HepG2 (cell line): ENCODE results near the gene SRRM1. TPM values are rescaled to one million over a fixed set of nuclear protein-coding genes. Genes with fewer than 3 reads are reported as not detected.

Experiments used
- ARNT ChIP-seq: fragments of 450-650 bp; IDR thresholded peaks from 2 replicates; pipeline ENCODE4 v1.6.1; 2017
- BRD4 ChIP-seq: sonication (generic); formaldehyde crosslinking; IDR thresholded peaks from 2 replicates; pipeline ENCODE4 v1.4.0; 2020; ENCODE audit warnings: missing genetic modification reagents
- CENPX ChIP-seq: sonication (generic); formaldehyde crosslinking; IDR thresholded peaks from 2 replicates; pipeline ENCODE4 v1.9.0; 2021; ENCODE audit warnings: mild to moderate bottlenecking, missing genetic modification reagents, moderate library complexity
- ELK4 ChIP-seq: sonication (generic); formaldehyde crosslinking; IDR thresholded peaks from 2 replicates; pipeline ENCODE4 v1.9.0; 2021; ENCODE audit warnings: missing genetic modification reagents, borderline replicate concordance
- GLI4 ChIP-seq: sonication (generic); formaldehyde crosslinking; IDR thresholded peaks from 2 replicates; pipeline ENCODE4 v1.5.1; 2020; ENCODE audit warnings: missing genetic modification reagents, mild to moderate bottlenecking, moderate library complexity, borderline replicate concordance
- HOXA5 ChIP-seq: sonication (generic); formaldehyde crosslinking; IDR thresholded peaks from 2 replicates; pipeline ENCODE4 v1.4.0; 2020; ENCODE audit warnings: missing genetic modification reagents
- HOXA9 ChIP-seq: sonication (generic); formaldehyde crosslinking; IDR thresholded peaks from 2 replicates; pipeline ENCODE4 v1.8.1; 2022; ENCODE audit warnings: missing genetic modification reagents, mild to moderate bottlenecking, moderate library complexity, borderline replicate concordance
- KDM4B ChIP-seq: sonication (generic); formaldehyde crosslinking; IDR thresholded peaks from 2 replicates; pipeline ENCODE4 v1.4.0; 2020; ENCODE audit warnings: missing genetic modification reagents
- KDM6A ChIP-seq: IDR thresholded peaks from 2 replicates; pipeline ENCODE4 v1.6.1; 2016; ENCODE audit warnings: low read depth
- MEIS1 ChIP-seq: sonication (generic); formaldehyde crosslinking; IDR thresholded peaks from 2 replicates; pipeline ENCODE4 v1.9.0; 2021; ENCODE audit warnings: mild to moderate bottlenecking, missing genetic modification reagents, moderate library complexity, borderline replicate concordance
- NFYB ChIP-seq: sonication (generic); formaldehyde crosslinking; IDR thresholded peaks from 2 replicates; pipeline ENCODE4 v1.4.0; 2020; ENCODE audit warnings: missing genetic modification reagents
- POGK ChIP-seq: sonication (generic); formaldehyde crosslinking; conservative IDR thresholded peaks from 2 replicates; pipeline ENCODE4 v1.8.0; 2022; ENCODE audit warnings: mild to moderate bottlenecking, moderate library complexity, missing genetic modification reagents
- RXRB ChIP-seq: IDR thresholded peaks from 2 replicates; pipeline ENCODE4 v1.6.1; 2016; ENCODE audit warnings: borderline replicate concordance, missing genetic modification reagents, missing compliant biosample characterization
- SP4 ChIP-seq: sonication (generic); formaldehyde crosslinking; IDR thresholded peaks from 2 replicates; pipeline ENCODE4 v1.8.1; 2023; ENCODE audit warnings: mild to moderate bottlenecking, missing genetic modification reagents
- TEF ChIP-seq: sonication (generic); formaldehyde crosslinking; IDR thresholded peaks from 2 replicates; pipeline ENCODE4 v1.5.0; 2020; ENCODE audit warnings: missing genetic modification reagents
- YEATS4 ChIP-seq: sonication (generic); formaldehyde crosslinking; IDR thresholded peaks from 2 replicates; pipeline ENCODE4 v1.4.0; 2020; ENCODE audit warnings: missing genetic modification reagents, borderline replicate concordance
- ZMYM2 ChIP-seq: sonication (generic); formaldehyde crosslinking; IDR thresholded peaks from 2 replicates; pipeline ENCODE4 v1.8.0; 2022; ENCODE audit warnings: mild to moderate bottlenecking, missing genetic modification reagents
- ZNF121 ChIP-seq: sonication (generic); formaldehyde crosslinking; IDR thresholded peaks from 2 replicates; pipeline ENCODE4 v1.5.0; 2020; ENCODE audit warnings: mild to moderate bottlenecking, missing genetic modification reagents
- ZNF503 ChIP-seq: sonication (generic); formaldehyde crosslinking; IDR thresholded peaks from 2 replicates; pipeline ENCODE4 v1.4.0; 2020; ENCODE audit warnings: missing genetic modification reagents
- ZNF546 ChIP-seq: sonication (generic); formaldehyde crosslinking; conservative IDR thresholded peaks from 2 replicates; pipeline ENCODE4 v1.8.1; 2023; ENCODE audit warnings: mild to moderate bottlenecking, missing genetic modification reagents
- ZNF580 ChIP-seq: IDR thresholded peaks from 2 replicates; pipeline ENCODE4 v1.6.1; 2016; ENCODE audit warnings: low read depth, borderline replicate concordance
- ZNF761 ChIP-seq: sonication (generic); formaldehyde crosslinking; conservative IDR thresholded peaks from 2 replicates; pipeline ENCODE4 v1.4.0; 2020; ENCODE audit warnings: mild to moderate bottlenecking, missing genetic modification reagents
- ZNF766 ChIP-seq: sonication (generic); formaldehyde crosslinking; IDR thresholded peaks from 2 replicates; pipeline ENCODE4 v1.5.0; 2020; ENCODE audit warnings: missing genetic modification reagents, borderline replicate concordance
- ZNF768 ChIP-seq: sonication (generic); formaldehyde crosslinking; IDR thresholded peaks from 2 replicates; pipeline ENCODE4 v1.4.0; 2020; ENCODE audit warnings: missing genetic modification reagents
- polyA plus RNA-seq, 8 experiments: library from polyadenylated mRNA; depleted of rRNA in 3 of 8; stranded (reverse) in 7 of 8; unstranded in 1 of 8; fragments of >200 nt; fragmentation: Illumina TruSeq in 4 of 8; extraction: Trizol in 4 of 8; gene quantifications; 2 replicates each; pipeline versions ENCODE4 v1.2.1 to v1.2.3, GENCODE V29; 2011 to 2016; ENCODE audit warnings: low read depth in 4 of 8, missing spikeins in 1 of 8, mixed read lengths in 1 of 8; ENCODE audit not compliant: insufficient read depth in 1 of 8
- total RNA-seq, 5 experiments: library from RNA; depleted of rRNA; stranded (reverse); fragments of >200 nt; fragmentation: Illumina TruSeq; extraction: Trizol; gene quantifications; 2 replicates each; pipeline ENCODE4 v1.2.3, GENCODE V29; 2016; ENCODE audit warnings: low read depth in 1 of 5

The SRRM1 gene
- total and polyA plus RNA-seq, 2 of the 13 experiments (the other 11 are each of a cell fraction or from before 2014, with no cell fraction given): 31.6 to 44.5 TPM

- peak; percentile 53; the same call in 1 of the 2 replicates for TF ChIP-seq MEIS1 (CRISPR knock-in tag)
- TF ChIP-seq NFYB (CRISPR knock-in tag): peak; percentile 85
- TF ChIP-seq CENPX (CRISPR knock-in tag): no peak
- TF ChIP-seq ZNF121 (CRISPR knock-in tag): peak; percentile 94; the same call in 1 of the 2 replicates
- TF ChIP-seq HOXA5 (CRISPR knock-in tag): no peak
- TF ChIP-seq ARNT: no peak
- TF ChIP-seq GLI4 (CRISPR knock-in tag): no peak
- no peak for TF ChIP-seq ELK4 (CRISPR knock-in tag)
- TF ChIP-seq YEATS4: peak; percentile 18; the same call in 1 of the 2 replicates
- TF ChIP-seq ZNF761 (CRISPR knock-in tag): 0 out of 2 replicates have a peak, but pooled peaks have one; percentile 11
- TF ChIP-seq ZNF766 (CRISPR knock-in tag): peak; percentile 15; the same call in 1 of the 2 replicates
- peak; percentile 22; the same call in 1 of the 2 replicates for TF ChIP-seq RXRB (CRISPR knock-in tag)
- TF ChIP-seq BRD4 (CRISPR knock-in tag): 0 out of 2 replicates have a peak, but pooled peaks have one; percentile 24
- TF ChIP-seq ZNF503 (CRISPR knock-in tag): peak; percentile 38; the same call in 1 of the 2 replicates
- 0 out of 2 replicates have a peak, but pooled peaks have one; percentile 36 for TF ChIP-seq ZNF580 (CRISPR knock-in tag)
- TF ChIP-seq TEF: no peak
- peak; percentile 99 for TF ChIP-seq ZMYM2
- no peak for TF ChIP-seq HOXA9 (CRISPR knock-in tag)
- peak; percentile 90; the same call in 1 of the 2 replicates for TF ChIP-seq ZNF768 (CRISPR knock-in tag)
- no peak for TF ChIP-seq KDM4B (CRISPR knock-in tag)
- TF ChIP-seq ZNF546 (CRISPR knock-in tag): no peak
- no peak for TF ChIP-seq POGK (CRISPR knock-in tag)
- TF ChIP-seq SP4 (CRISPR knock-in tag): peak; percentile 71; the same call in 1 of the 2 replicates
- TF ChIP-seq KDM6A (CRISPR knock-in tag): peak; percentile 34; the same call in 1 of the 2 replicates
Observed at GRCh38 chr1:24705260-24706073, 62.4 kb downstream of the SRRM1 start (continued).
